Peyer's patch (tissue), 4 donors: ENCODE measurements around the gene TMEM132A.

ENCODE experiments used
- POLR2A ChIP-seq, 2 donors: fragments of 450-650 bp; IDR thresholded peaks; one replicate each; pipeline ENCODE4 v1.5.1; 2017; ENCODE audit warnings: antibody characterized with exemption in 2 of 2, mild to moderate bottlenecking in 2 of 2, moderate library complexity in 2 of 2
- TF ChIP-seq, protein P1 (sequence below), 6 experiments: fragments of 450-650 bp in 4 of 6; fragments of 200-600 bp in 2 of 6; sonication (generic) in 1 of 6; IDR thresholded peaks; one replicate each; pipeline ENCODE4 v1.5.1; 2017 to 2019; ENCODE audit warnings: antibody characterized with exemption in 6 of 6, mild to moderate bottlenecking in 3 of 6, moderate library complexity in 1 of 6

DNA sequence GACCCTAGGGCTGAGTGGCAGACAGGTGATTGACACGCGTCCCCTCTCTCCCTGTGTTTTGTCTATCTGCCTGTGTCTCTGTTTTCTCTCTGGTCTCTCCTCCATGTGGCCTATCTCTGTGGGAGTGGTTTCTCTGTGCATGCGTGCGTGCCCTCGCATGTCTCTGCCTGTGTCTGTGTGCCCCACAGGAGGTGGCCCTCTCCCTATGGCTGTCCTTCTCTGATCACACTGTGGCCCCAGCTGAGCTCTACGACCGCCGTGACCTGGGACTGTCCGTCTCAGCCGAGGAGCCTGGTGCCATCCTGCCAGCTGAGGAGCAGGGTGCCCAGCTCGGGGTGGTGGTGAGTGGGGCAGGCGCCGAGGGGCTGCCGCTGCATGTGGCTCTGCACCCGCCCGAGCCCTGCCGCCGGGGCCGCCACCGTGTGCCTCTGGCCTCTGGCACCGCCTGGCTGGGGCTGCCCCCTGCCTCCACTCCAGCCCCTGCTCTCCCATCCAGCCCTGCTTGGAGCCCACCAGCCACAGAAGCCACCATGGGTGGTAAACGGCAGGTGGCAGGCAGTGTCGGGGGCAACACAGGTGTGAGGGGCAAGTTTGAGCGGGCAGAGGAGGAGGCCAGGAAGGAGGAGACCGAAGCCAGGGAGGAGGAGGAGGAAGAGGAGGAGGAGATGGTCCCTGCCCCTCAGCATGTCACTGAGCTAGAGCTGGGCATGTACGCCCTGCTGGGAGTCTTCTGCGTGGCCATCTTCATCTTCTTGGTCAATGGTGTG lies 11.6 kb downstream of the TMEM132A start:
- TF ChIP-seq, protein P1, sequence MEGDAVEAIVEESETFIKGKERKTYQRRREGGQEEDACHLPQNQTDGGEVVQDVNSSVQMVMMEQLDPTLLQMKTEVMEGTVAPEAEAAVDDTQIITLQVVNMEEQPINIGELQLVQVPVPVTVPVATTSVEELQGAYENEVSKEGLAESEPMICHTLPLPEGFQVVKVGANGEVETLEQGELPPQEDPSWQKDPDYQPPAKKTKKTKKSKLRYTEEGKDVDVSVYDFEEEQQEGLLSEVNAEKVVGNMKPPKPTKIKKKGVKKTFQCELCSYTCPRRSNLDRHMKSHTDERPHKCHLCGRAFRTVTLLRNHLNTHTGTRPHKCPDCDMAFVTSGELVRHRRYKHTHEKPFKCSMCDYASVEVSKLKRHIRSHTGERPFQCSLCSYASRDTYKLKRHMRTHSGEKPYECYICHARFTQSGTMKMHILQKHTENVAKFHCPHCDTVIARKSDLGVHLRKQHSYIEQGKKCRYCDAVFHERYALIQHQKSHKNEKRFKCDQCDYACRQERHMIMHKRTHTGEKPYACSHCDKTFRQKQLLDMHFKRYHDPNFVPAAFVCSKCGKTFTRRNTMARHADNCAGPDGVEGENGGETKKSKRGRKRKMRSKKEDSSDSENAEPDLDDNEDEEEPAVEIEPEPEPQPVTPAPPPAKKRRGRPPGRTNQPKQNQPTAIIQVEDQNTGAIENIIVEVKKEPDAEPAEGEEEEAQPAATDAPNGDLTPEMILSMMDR (IDR thresholded peaks at IDR 0.05): no peak
- TF ChIP-seq POLR2A (IDR thresholded peaks at IDR 0.05): no peak
